Neural progenitor cell (in vitro differentiated cells): Measurements from ENCODE around the gene MSI2. TPM values are rescaled to one million over a fixed set of nuclear protein-coding genes. Genes with fewer than 3 reads are reported as not detected.
A peak's percentile ranks its signal among the peaks of the same experiment; 100 is the strongest.

Experiments used
- DNase-seq: peaks from one replicate; pipeline ENCODE4 v3.0.0-alpha.2; 2016; ENCODE audit warnings: low spot score
- H2AFZ ChIP-seq: fragments of 200-600 bp; sonication (generic); replicated peaks from 2 replicates; pipeline ENCODE4 v1.6.1; 2016; ENCODE audit warnings: antibody characterized with exemption
- H3F3A ChIP-seq: fragments of 200-600 bp; sonication (generic); 2 replicates; pipeline ENCODE4 v1.6.1; 2016; ENCODE audit warnings: antibody characterized with exemption, low read depth
- H3K27ac ChIP-seq: fragments of 200-600 bp; sonication (generic); 2 replicates; pipeline ENCODE4 v1.5.1; 2016; ENCODE audit warnings: mild to moderate bottlenecking
- H3K27me3 ChIP-seq: fragments of 200-600 bp; sonication (generic); 2 replicates; pipeline ENCODE4 v1.6.1; 2016; ENCODE audit warnings: mild to moderate bottlenecking, moderate library complexity
- H3K36me3 ChIP-seq: fragments of 200-600 bp; sonication (generic); 2 replicates; pipeline ENCODE4 v1.5.1; 2016
- H3K4me1 ChIP-seq: fragments of 200-600 bp; sonication (generic); 2 replicates; pipeline ENCODE4 v1.6.1; 2016; ENCODE audit warnings: mixed run types
- H3K4me2 ChIP-seq: fragments of 200-600 bp; sonication (generic); 2 replicates; pipeline ENCODE4 v1.6.1; 2016
- H3K4me3 ChIP-seq: fragments of 200-600 bp; sonication (generic); 2 replicates; pipeline ENCODE4 v1.5.1; 2016
- H3K79me2 ChIP-seq: fragments of 200-600 bp; sonication (generic); 2 replicates; pipeline ENCODE4 v1.6.1; 2016; ENCODE audit warnings: low read depth
- H3K9ac ChIP-seq: fragments of 200-600 bp; sonication (generic); 2 replicates; pipeline ENCODE4 v1.6.1; 2016
- H3K9me3 ChIP-seq: fragments of 200-600 bp; sonication (generic); 2 replicates; pipeline ENCODE4 v1.5.1; 2016; ENCODE audit warnings: low read depth
- H4K20me1 ChIP-seq: fragments of 200-600 bp; sonication (generic); 2 replicates; pipeline ENCODE4 v1.6.1; 2016; ENCODE audit warnings: low read depth
- H3K27ac Mint-ChIP-seq: 3 replicates; pipeline ENCODE4 v1.8.0; 2021; ENCODE audit warnings: mixed read lengths
- H3K27me3 Mint-ChIP-seq: 2 replicates; pipeline ENCODE4 v1.8.0; 2022; ENCODE audit warnings: low read depth, mild to moderate bottlenecking, inconsistent platforms, moderate library complexity, mixed read lengths; ENCODE audit not compliant: insufficient read depth
- H3K36me3 Mint-ChIP-seq: 3 replicates; pipeline ENCODE4 v1.8.0; 2021; ENCODE audit warnings: mixed read lengths
- H3K4me1 Mint-ChIP-seq: 3 replicates; pipeline ENCODE4 v1.8.0; 2021; ENCODE audit warnings: mixed read lengths
- H3K4me3 Mint-ChIP-seq: 3 replicates; pipeline ENCODE4 v1.8.0; 2021; ENCODE audit warnings: mild to moderate bottlenecking, moderate library complexity, mixed read lengths
- H3K9me3 Mint-ChIP-seq: 3 replicates; pipeline ENCODE4 v1.8.0; 2020; ENCODE audit warnings: mixed read lengths
- EZH2 ChIP-seq: fragments of 200-600 bp; sonication (generic); IDR thresholded peaks from 2 replicates; pipeline ENCODE4 v1.6.1; 2017; ENCODE audit warnings: antibody characterized with exemption, mild to moderate bottlenecking, moderate library complexity
- EZH2phosphoT487 ChIP-seq: fragments of 200-600 bp; sonication (generic); IDR thresholded peaks from 2 replicates; pipeline ENCODE4 v1.6.1; 2017; ENCODE audit warnings: antibody characterized with exemption
- total RNA-seq: library from RNA; depleted of rRNA; stranded (reverse); fragments of >200 nt; gene quantifications from 2 replicates; pipeline ENCODE4 v1.2.3, GENCODE V29; 2015; ENCODE audit warnings: low replicate concordance
- TF ChIP-seq, protein P1 (sequence below): fragments of 200-600 bp; sonication (generic); IDR thresholded peaks from 2 replicates; pipeline ENCODE4 v1.5.1; 2017; ENCODE audit warnings: antibody characterized with exemption, mild to moderate bottlenecking

MSI2 gene
- total RNA-seq, 1 donor from 2014 or later, result 96.9 TPM

DNA sequence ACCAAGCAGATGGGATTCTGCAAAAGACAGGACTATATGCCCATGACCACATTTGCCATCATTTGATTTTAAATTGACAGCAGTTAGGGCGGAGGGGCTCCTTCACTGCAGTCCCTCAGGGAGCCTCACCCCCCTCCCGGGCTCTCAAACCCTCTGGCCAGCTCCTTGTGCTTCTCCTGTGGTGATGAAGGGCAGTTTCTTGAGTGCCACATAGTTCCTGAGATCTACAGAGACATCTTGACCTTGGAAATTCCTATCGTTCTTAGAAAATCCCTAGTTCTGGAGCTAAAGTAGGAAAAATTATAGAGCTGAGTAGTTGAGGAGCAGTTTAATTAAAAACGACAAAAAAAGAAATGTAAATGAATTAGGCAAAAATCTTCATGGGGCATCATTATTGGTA is 257.2 kb downstream of the MSI2 start:
- Histone ChIP-seq H3F3A (peaks cover 39% of the 10 kb centered on the region), H3K27me3 (no peaks in the 10 kb centered on the region), H3K36me3 (no peaks in the 10 kb centered on the region), H3K9ac (no peak overlapping the region), H3K9me3 (no peaks in the 10 kb centered on the region), H3K27ac (no peak overlapping the region), H3K4me3 (no peak overlapping the region), H3K4me1 (peaks cover 52% of the 10 kb centered on the region), H3K79me2 (peaks cover 90% of the 10 kb centered on the region), H2AFZ (no peak overlapping the region), H3K4me2 (no peak overlapping the region), H4K20me1 (peaks cover 83% of the 10 kb centered on the region)
- DNase-seq, result no peak
- H3K9me3 Mint-ChIP-seq, result no peaks in the 10 kb centered on the region
- peaks cover 20% of the 10 kb centered on the region for H3K36me3 Mint-ChIP-seq
- peaks cover 5% of the 10 kb centered on the region for H3K27me3 Mint-ChIP-seq
- peak overlapping the region; percentile 75 for H3K27ac Mint-ChIP-seq
- peaks cover 79% of the 10 kb centered on the region for H3K4me1 Mint-ChIP-seq
- H3K4me3 Mint-ChIP-seq, result peak overlapping the region; percentile 25
- TF ChIP-seq EZH2phosphoT487, result no peak
- TF ChIP-seq EZH2, result no peak

DNA sequence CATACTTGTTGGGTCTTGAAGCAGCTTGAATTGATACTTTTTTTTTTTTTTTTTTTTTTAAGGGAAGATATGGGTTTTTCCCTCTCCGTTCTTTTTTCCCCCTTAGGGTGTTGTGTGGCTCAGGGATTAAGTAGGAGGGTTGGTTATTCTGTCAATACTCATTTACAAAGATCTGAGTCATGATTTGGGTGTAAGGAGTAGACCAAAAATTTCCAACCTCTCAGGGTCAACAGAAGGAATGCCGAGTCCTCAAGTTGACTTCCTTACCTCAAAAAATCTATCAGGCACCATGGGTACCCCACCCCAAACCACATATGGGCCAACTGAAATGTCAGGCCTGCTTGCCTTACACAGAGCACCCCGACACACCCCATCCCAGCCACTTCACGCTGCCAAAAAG is 258.3 kb downstream of the MSI2 start:
- Mint-ChIP-seq H3K4me1 (peaks cover 89% of the 10 kb centered on the region), H3K4me3 (no peak overlapping the region), H3K9me3 (no peaks in the 10 kb centered on the region), H3K36me3 (peaks cover 17% of the 10 kb centered on the region), H3K27ac (peak overlapping the region; percentile 75), H3K27me3 (peaks cover 5% of the 10 kb centered on the region)
- Histone ChIP-seq H4K20me1 (peaks cover 85% of the 10 kb centered on the region), H3K4me1 (peaks cover 57% of the 10 kb centered on the region), H3F3A (peaks cover 39% of the 10 kb centered on the region), H3K9me3 (no peaks in the 10 kb centered on the region), H3K9ac (no peak overlapping the region), H2AFZ (no peak overlapping the region), H3K79me2 (peaks cover 86% of the 10 kb centered on the region), H3K27ac (no peak overlapping the region), H3K4me2 (no peak overlapping the region), H3K4me3 (no peak overlapping the region), H3K27me3 (no peaks in the 10 kb centered on the region), H3K36me3 (no peaks in the 10 kb centered on the region)
- TF ChIP-seq, protein P1, sequence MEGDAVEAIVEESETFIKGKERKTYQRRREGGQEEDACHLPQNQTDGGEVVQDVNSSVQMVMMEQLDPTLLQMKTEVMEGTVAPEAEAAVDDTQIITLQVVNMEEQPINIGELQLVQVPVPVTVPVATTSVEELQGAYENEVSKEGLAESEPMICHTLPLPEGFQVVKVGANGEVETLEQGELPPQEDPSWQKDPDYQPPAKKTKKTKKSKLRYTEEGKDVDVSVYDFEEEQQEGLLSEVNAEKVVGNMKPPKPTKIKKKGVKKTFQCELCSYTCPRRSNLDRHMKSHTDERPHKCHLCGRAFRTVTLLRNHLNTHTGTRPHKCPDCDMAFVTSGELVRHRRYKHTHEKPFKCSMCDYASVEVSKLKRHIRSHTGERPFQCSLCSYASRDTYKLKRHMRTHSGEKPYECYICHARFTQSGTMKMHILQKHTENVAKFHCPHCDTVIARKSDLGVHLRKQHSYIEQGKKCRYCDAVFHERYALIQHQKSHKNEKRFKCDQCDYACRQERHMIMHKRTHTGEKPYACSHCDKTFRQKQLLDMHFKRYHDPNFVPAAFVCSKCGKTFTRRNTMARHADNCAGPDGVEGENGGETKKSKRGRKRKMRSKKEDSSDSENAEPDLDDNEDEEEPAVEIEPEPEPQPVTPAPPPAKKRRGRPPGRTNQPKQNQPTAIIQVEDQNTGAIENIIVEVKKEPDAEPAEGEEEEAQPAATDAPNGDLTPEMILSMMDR, result no peak
- no peak for TF ChIP-seq EZH2
- no peak for TF ChIP-seq EZH2phosphoT487
- no peak for DNase-seq

DNA sequence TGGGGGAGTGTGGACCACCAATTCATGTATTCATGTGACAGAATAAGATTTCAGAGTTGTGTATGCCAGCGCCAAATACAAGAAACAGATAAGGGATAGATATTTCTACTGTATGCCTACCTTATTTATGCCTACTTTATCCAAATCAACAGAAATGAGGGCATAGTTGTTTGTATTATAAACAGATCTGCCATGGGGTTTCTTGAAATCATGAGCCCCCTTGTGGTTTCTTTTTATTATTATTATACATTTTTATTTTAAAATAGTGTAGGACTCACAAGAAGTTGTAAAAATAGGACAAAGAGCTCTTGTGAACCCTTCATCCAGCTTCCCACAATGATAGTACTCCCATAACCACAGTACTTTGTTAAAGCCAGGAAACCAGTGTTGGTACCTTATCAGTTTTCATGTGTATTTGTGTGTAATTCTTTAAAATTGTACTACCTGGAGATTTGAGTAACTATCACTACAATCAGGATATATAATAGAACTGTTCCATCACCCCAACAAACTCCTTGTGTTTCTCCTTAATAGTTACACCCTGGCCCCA is 259.4 kb downstream of the MSI2 start:
- Histone ChIP-seq H3K9me3 (no peaks in the 10 kb centered on the region), H3K4me3 (no peak overlapping the region), H4K20me1 (peaks cover 78% of the 10 kb centered on the region), H3K79me2 (peaks cover 87% of the 10 kb centered on the region), H3K36me3 (no peaks in the 10 kb centered on the region), H3K4me1 (peaks cover 54% of the 10 kb centered on the region), H3K4me2 (no peak overlapping the region), H3K27me3 (no peaks in the 10 kb centered on the region), H2AFZ (no peak overlapping the region), H3K9ac (no peak overlapping the region), H3K27ac (no peak overlapping the region), H3F3A (peaks cover 28% of the 10 kb centered on the region)
- H3K27ac Mint-ChIP-seq, result peak overlapping the region; percentile 72
- H3K27me3 Mint-ChIP-seq, result peaks cover 5% of the 10 kb centered on the region
- H3K4me3 Mint-ChIP-seq, result no peak overlapping the region
- H3K36me3 Mint-ChIP-seq, result peaks cover 16% of the 10 kb centered on the region
- no peak for TF ChIP-seq EZH2
- TF ChIP-seq EZH2phosphoT487, result no peak
- TF ChIP-seq, protein P1, result no peak
- no peak for DNase-seq
- peaks cover 83% of the 10 kb centered on the region for H3K4me1 Mint-ChIP-seq
- H3K9me3 Mint-ChIP-seq, result no peaks in the 10 kb centered on the region
